ENCODE measurements around the gene TYW3.

DNA sequence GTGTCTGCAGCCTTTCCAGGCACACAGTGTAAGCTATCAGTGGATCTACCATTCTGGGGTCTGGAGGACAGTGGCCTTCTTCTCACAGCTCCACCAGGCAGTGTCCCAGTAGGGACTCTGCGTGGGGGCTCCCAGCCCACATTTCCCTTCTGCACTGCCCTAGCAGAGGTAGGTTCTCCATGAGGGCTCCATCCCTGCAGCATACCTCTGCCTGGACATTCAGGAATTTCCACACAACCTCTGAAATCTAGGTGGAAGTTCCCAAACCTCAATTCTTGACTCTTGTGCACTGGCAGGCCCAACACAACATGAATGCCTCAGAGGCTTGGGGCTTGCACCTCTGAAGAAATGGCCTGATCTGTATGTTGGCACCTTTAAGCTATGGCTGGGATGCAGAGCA, 6.9 kb upstream of the TYW3 start:
- TF ChIP-seq POLR2A (IDR thresholded peaks at IDR 0.05) (no peak), POLR2AphosphoS5 (IDR thresholded peaks at IDR 0.05) (no peak)
- TF ChIP-seq, protein P1, sequence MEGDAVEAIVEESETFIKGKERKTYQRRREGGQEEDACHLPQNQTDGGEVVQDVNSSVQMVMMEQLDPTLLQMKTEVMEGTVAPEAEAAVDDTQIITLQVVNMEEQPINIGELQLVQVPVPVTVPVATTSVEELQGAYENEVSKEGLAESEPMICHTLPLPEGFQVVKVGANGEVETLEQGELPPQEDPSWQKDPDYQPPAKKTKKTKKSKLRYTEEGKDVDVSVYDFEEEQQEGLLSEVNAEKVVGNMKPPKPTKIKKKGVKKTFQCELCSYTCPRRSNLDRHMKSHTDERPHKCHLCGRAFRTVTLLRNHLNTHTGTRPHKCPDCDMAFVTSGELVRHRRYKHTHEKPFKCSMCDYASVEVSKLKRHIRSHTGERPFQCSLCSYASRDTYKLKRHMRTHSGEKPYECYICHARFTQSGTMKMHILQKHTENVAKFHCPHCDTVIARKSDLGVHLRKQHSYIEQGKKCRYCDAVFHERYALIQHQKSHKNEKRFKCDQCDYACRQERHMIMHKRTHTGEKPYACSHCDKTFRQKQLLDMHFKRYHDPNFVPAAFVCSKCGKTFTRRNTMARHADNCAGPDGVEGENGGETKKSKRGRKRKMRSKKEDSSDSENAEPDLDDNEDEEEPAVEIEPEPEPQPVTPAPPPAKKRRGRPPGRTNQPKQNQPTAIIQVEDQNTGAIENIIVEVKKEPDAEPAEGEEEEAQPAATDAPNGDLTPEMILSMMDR (IDR thresholded peaks at IDR 0.05), result no peak
